Activated CD4-positive, alpha-beta T cell treated with anti-CD3 and anti-CD28 coated beads, Interleukin-10, Interleukin-2, amounts not matched to agents 100 ng/mL and 50 ng/mL, durations not matched to agents 16 hours and 8 hours (primary cell): ENCODE measurements around the gene GPR108.
A peak's percentile ranks its signal among the peaks of the same experiment; 100 is the strongest.
"Not testable (repeated sequence)": the region's sequence is repeated elsewhere in the genome, so short reads cannot be mapped to it uniquely, and the experiment has no call there.

Source experiments
- DNase-seq: peaks from one replicate; pipeline ENCODE4 v3.0.0-alpha.2; 2020

The GPR108 gene

GRCh38 chr19:6760606-6761005 is 23.2 kb upstream of the GPR108 start:
- no peak for DNase-seq

GRCh38 chr19:6754653-6755463 is 17.5 kb upstream of the GPR108 start:
- no peak for DNase-seq

GRCh38 chr19:6754136-6754535 is 16.8 kb upstream of the GPR108 start:
- DNase-seq: no peak

GRCh38 chr19:6753178-6754031 is 16.0 kb upstream of the GPR108 start:
- DNase-seq: peak; percentile 90

GRCh38 chr19:6752256-6753177 is 15.1 kb upstream of the GPR108 start:
- DNase-seq: no peak

GRCh38 chr19:6751189-6751588 is 13.8 kb upstream of the GPR108 start:
- no peak for DNase-seq

- no peak for DNase-seq
These were observed 12.7 kb upstream of the GPR108 start for GRCh38 chr19:6750062-6750461.

- not testable (repeated sequence) for DNase-seq
These were observed 11.2 kb upstream of the GPR108 start for GRCh38 chr19:6748543-6748942.

- no peak for DNase-seq
These were observed 8.6 kb upstream of the GPR108 start for GRCh38 chr19:6745965-6746364.

GRCh38 chr19:6744381-6745301 is 7.3 kb upstream of the GPR108 start:
- no peak for DNase-seq

- DNase-seq: no peak
These were observed 6.5 kb upstream of the GPR108 start for GRCh38 chr19:6743714-6744380.

- no peak for DNase-seq
These were observed 5.7 kb upstream of the GPR108 start for GRCh38 chr19:6743066-6743465.

GRCh38 chr19:6740589-6741343 is 3.4 kb upstream of the GPR108 start:
- peak; percentile 28 for DNase-seq

GRCh38 chr19:6739883-6740588 is 2.7 kb upstream of the GPR108 start:
- DNase-seq: peak; percentile 16

GRCh38 chr19:6739390-6739882 is 2.1 kb upstream of the GPR108 start, which contains the start of gene TRIP10:
TRIP10 (plus strand) TSS chr19:6739680; CDS start chr19:6739762, 82 bp downstream.
- DNase-seq: peak; percentile 89

- DNase-seq: peak; percentile 33
These were observed 1.5 kb upstream of the GPR108 start for GRCh38 chr19:6738787-6739389.

GRCh38 chr19:6737873-6738786 is 750 bp upstream of the GPR108 start:
- peak; percentile 90 for DNase-seq

GRCh38 chr19:6736917-6737283 is 480 bp downstream of the GPR108 start:
- no peak for DNase-seq
